ENCODE data around the gene KLHL14.

Gene KLHL14

DNA sequence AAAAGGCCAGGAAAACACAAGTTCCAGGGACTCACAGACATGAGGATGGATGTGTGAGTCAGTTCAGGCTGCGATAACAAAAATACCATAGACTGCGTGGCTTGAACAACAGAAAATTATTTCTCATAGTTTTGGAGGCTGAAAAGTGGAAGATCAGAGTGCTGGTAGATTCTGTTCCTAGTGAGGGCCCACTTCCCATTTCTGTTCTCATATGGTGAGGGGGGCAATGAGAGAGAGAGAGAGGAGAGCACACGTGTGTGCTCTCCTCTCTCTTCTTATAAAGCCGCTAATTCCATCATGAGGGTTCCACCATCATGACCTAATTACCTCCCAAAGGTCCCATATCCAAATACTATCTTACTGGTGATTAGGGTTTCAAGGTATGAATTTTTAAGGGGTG, 23.0 kb downstream of the KLHL14 start:
- Histone ChIP-seq H3K4me1 (ENCODE audit: control insufficient read depth, insufficient read depth, low read length) (peaks cover 2% of the 10 kb centered on the region), H3K9me3 (ENCODE audit: control insufficient read depth, insufficient read depth, low read length) (no peaks in the 10 kb centered on the region), H3K4me3 (ENCODE audit: low read depth, low read length) (no peak overlapping the region), H3K36me3 (ENCODE audit: control insufficient read depth, insufficient read depth, low read length) (no peaks in the 10 kb centered on the region), H3K27me3 (ENCODE audit: control insufficient read depth, insufficient read depth, low read length) (no peaks in the 10 kb centered on the region), H3K9ac (ENCODE audit: low read depth, low read length) (no peak overlapping the region)

DNA sequence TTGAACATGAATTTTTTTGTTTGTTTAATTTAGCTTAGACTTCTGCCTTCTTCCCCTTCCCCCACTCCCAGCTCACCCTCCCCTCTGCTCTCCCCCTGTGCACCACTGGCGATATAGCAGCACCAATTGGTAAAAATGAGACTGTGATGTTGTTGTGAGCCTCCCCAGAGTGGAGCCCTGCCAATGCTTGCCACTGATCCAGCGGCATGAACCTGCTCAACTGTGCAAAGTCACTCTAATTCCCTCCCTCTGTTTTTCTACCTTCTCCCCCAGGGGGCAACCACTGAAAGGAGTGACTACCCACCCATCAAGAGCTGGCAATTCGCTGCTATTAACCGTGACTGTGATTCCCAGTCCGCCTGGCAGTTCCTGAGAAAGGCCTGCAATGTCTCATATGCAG, 30.2 kb downstream of the KLHL14 start:
- Histone ChIP-seq H3K9me3 (ENCODE audit: control insufficient read depth, insufficient read depth, low read length) (no peaks in the 10 kb centered on the region), H3K27me3 (ENCODE audit: control insufficient read depth, insufficient read depth, low read length) (no peaks in the 10 kb centered on the region), H3K9ac (ENCODE audit: low read depth, low read length) (no peak overlapping the region), H3K4me1 (ENCODE audit: control insufficient read depth, insufficient read depth, low read length) (peaks cover 6% of the 10 kb centered on the region), H3K4me3 (ENCODE audit: low read depth, low read length) (no peak overlapping the region), H3K36me3 (ENCODE audit: control insufficient read depth, insufficient read depth, low read length) (no peaks in the 10 kb centered on the region)

DNA sequence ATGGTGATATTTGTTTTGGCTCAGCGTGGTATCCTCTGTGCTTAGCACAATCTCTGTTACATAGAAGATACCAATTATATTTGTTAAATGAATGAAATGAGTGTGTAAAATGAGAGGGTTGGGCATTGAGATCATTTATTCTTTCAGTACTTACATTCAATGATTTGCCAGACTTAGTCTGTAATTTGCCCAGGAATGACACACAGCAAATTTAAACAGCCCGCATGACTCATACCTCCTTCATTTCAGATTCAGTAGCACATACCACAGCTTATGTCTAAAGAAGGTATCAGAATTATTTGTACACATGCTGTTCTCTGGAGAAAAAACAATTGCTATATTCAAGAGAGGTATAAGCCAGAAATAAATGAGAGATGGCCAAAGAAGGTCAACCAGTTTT, 37.0 kb downstream of the KLHL14 start:
- Histone ChIP-seq H3K4me3 (ENCODE audit: low read depth, low read length) (no peak overlapping the region), H3K9me3 (ENCODE audit: control insufficient read depth, insufficient read depth, low read length) (no peaks in the 10 kb centered on the region), H3K36me3 (ENCODE audit: control insufficient read depth, insufficient read depth, low read length) (no peaks in the 10 kb centered on the region), H3K27me3 (ENCODE audit: control insufficient read depth, insufficient read depth, low read length) (no peaks in the 10 kb centered on the region), H3K4me1 (ENCODE audit: control insufficient read depth, insufficient read depth, low read length) (no peaks in the 10 kb centered on the region), H3K9ac (ENCODE audit: low read depth, low read length) (no peak overlapping the region)

DNA sequence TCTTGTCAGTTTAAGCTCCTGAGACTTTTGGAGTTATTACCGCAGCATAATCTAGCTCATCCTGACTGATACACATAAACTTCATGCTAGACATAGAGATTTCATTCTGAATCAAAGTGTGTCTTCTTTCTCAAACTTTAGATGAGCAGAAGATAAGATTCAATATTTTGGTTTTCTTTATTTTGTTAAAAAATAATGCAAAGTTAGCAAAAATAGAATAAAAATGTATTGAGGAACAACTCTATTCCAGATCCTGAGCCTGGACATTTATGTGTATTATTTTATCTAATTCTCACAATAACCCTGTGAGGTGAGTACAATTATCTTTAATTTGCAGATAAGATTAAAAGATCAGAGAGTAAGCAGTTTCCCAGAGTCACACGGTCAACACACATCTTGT, 38.4 kb downstream of the KLHL14 start:
- Histone ChIP-seq H3K27me3 (ENCODE audit: control insufficient read depth, insufficient read depth, low read length) (peaks cover 2% of the 10 kb centered on the region), H3K36me3 (ENCODE audit: control insufficient read depth, insufficient read depth, low read length) (no peaks in the 10 kb centered on the region)

GRCh38 chr18:32732165-32732564, 40.7 kb downstream of the KLHL14 start:
- H3K4me1 ChIP-seq (ENCODE audit: control insufficient read depth, insufficient read depth, low read length), result no peaks in the 10 kb centered on the region
- no peaks in the 10 kb centered on the region for H3K36me3 ChIP-seq (ENCODE audit: control insufficient read depth, insufficient read depth, low read length)
- H3K4me3 ChIP-seq (ENCODE audit: low read depth, low read length), result no peak overlapping the region
- peaks cover 2% of the 10 kb centered on the region for H3K27me3 ChIP-seq (ENCODE audit: control insufficient read depth, insufficient read depth, low read length)
- H3K9ac ChIP-seq (ENCODE audit: low read depth, low read length), result no peak overlapping the region
- H3K9me3 ChIP-seq (ENCODE audit: control insufficient read depth, insufficient read depth, low read length), result no peaks in the 10 kb centered on the region

More for the DNA sequence above, 38.4 kb downstream of the KLHL14 start:
- Histone ChIP-seq H3K9me3 (ENCODE audit: control insufficient read depth, insufficient read depth, low read length) (no peaks in the 10 kb centered on the region), H3K4me1 (ENCODE audit: control insufficient read depth, insufficient read depth, low read length) (no peaks in the 10 kb centered on the region), H3K9ac (ENCODE audit: low read depth, low read length) (no peak overlapping the region), H3K4me3 (ENCODE audit: low read depth, low read length) (no peak overlapping the region)

DNA sequence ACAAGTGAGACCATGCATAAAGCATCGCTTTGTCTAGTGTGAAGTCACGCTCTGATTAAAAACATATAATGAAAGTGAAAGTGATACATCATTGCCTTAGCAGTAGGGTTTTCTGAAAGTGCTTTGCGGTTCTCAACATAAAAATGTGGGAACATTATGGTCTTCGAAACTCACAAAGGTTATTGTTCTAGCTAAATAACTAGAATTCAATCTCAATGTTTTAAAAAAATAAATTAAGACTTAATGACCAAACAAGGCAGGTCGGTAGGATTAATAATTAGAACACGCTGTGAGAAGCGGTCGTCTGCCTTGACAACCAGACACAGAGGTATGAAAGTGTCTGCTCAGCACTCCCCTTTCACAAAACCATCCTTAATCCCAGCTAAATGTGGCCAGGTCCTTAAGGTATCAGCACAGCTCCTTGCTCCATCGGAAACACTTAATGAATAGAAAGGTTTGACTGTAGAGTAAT, 42.2 kb downstream of the KLHL14 start:
- Histone ChIP-seq H3K36me3 (ENCODE audit: control insufficient read depth, insufficient read depth, low read length) (no peaks in the 10 kb centered on the region), H3K4me3 (ENCODE audit: low read depth, low read length) (no peak overlapping the region), H3K9me3 (ENCODE audit: control insufficient read depth, insufficient read depth, low read length) (no peaks in the 10 kb centered on the region), H3K9ac (ENCODE audit: low read depth, low read length) (no peak overlapping the region), H3K4me1 (ENCODE audit: control insufficient read depth, insufficient read depth, low read length) (no peaks in the 10 kb centered on the region), H3K27me3 (ENCODE audit: control insufficient read depth, insufficient read depth, low read length) (peaks cover 2% of the 10 kb centered on the region)

GRCh38 chr18:32730068-32730467, 42.8 kb downstream of the KLHL14 start:
- no peaks in the 10 kb centered on the region for H3K9me3 ChIP-seq (ENCODE audit: control insufficient read depth, insufficient read depth, low read length)
- H3K4me1 ChIP-seq (ENCODE audit: control insufficient read depth, insufficient read depth, low read length), result no peaks in the 10 kb centered on the region
- H3K4me3 ChIP-seq (ENCODE audit: low read depth, low read length), result no peak overlapping the region
- no peak overlapping the region for H3K9ac ChIP-seq (ENCODE audit: low read depth, low read length)
- no peaks in the 10 kb centered on the region for H3K36me3 ChIP-seq (ENCODE audit: control insufficient read depth, insufficient read depth, low read length)
- peaks cover 2% of the 10 kb centered on the region for H3K27me3 ChIP-seq (ENCODE audit: control insufficient read depth, insufficient read depth, low read length)

DNA sequence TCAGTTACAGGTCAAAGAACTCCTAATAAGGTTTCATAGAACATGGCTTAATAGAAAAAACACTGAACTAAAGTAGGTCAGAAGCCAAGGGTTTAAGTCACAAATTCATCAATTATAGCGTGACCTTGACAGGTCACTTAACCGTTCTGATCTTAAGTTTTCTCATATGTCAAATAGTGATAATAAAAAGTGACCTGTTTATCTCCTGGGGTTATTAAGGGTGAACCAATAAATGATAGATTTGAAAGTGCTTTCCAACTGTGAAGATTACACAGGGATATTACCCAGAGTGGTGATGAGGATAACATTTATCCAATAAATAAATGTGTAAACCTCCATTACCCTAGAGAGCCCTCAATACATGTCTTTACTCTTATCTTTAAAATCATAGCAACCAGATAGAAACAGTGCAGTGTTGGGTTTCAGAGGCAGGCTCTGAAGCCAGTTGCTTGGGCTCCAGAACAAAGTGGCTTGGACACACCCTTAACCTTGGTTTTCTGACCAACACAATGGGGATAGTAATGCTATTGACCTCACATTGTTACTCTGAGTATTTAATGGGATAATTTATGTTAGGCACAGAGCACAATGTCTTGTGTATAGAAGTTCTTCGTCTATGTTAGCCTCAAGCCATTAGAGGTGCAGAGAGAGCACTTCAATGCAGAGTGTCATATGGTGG, 48.6 kb downstream of the KLHL14 start:
- H3K27me3 ChIP-seq (ENCODE audit: control insufficient read depth, insufficient read depth, low read length), result no peaks in the 10 kb centered on the region

DNA sequence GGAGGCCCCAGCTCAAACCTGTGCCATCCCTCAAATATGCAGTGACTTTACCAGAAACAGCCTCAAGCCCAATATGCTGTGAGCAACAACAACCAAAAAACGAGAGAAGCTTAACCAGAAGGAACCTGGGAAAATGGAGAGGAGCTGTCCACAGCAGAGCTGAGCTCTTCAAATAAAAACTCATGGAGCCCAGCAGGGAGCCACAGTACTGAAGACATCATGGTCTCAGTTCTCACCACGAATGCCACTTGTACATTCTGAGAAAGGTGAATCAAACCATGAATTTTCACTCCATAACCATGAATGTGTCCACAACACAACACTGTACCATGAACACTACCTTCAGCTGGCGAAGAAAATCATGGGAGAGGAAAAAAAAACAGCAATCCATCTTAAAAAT, 50.5 kb downstream of the KLHL14 start:
- no peak overlapping the region for H3K4me3 ChIP-seq (ENCODE audit: low read depth, low read length)
- no peaks in the 10 kb centered on the region for H3K9me3 ChIP-seq (ENCODE audit: control insufficient read depth, insufficient read depth, low read length)
- no peaks in the 10 kb centered on the region for H3K4me1 ChIP-seq (ENCODE audit: control insufficient read depth, insufficient read depth, low read length)
- H3K27me3 ChIP-seq (ENCODE audit: control insufficient read depth, insufficient read depth, low read length), result no peaks in the 10 kb centered on the region
- no peak overlapping the region for H3K9ac ChIP-seq (ENCODE audit: low read depth, low read length)
- H3K36me3 ChIP-seq (ENCODE audit: control insufficient read depth, insufficient read depth, low read length), result no peaks in the 10 kb centered on the region

More for the DNA sequence above, 48.6 kb downstream of the KLHL14 start:
- Histone ChIP-seq H3K9me3 (ENCODE audit: control insufficient read depth, insufficient read depth, low read length) (no peaks in the 10 kb centered on the region), H3K36me3 (ENCODE audit: control insufficient read depth, insufficient read depth, low read length) (no peaks in the 10 kb centered on the region), H3K4me3 (ENCODE audit: low read depth, low read length) (no peak overlapping the region), H3K4me1 (ENCODE audit: control insufficient read depth, insufficient read depth, low read length) (no peaks in the 10 kb centered on the region), H3K9ac (ENCODE audit: low read depth, low read length) (no peak overlapping the region)

DNA sequence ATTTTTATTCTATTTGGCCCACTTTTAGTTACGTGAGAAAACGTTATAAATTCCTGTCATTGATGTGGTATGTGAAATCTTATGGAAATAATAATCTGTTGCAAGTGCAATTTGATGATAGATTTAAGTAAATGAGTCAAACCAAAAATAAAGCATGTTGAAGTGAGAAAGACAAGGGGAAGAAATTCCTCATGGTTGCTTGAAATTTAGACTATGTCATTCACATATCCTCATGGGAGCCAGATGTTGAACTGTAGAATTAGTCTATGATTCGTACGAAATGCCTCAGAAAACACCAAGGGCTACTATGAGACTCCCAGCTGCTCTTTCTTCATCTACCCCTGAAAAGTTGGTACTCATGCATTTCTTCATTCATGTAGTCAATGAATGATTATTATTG, 55.7 kb downstream of the KLHL14 start:
- Histone ChIP-seq H3K4me3 (ENCODE audit: low read depth, low read length) (no peak overlapping the region), H3K9me3 (ENCODE audit: control insufficient read depth, insufficient read depth, low read length) (no peaks in the 10 kb centered on the region), H3K36me3 (ENCODE audit: control insufficient read depth, insufficient read depth, low read length) (no peaks in the 10 kb centered on the region), H3K9ac (ENCODE audit: low read depth, low read length) (no peak overlapping the region), H3K4me1 (ENCODE audit: control insufficient read depth, insufficient read depth, low read length) (no peaks in the 10 kb centered on the region), H3K27me3 (ENCODE audit: control insufficient read depth, insufficient read depth, low read length) (no peaks in the 10 kb centered on the region)

DNA sequence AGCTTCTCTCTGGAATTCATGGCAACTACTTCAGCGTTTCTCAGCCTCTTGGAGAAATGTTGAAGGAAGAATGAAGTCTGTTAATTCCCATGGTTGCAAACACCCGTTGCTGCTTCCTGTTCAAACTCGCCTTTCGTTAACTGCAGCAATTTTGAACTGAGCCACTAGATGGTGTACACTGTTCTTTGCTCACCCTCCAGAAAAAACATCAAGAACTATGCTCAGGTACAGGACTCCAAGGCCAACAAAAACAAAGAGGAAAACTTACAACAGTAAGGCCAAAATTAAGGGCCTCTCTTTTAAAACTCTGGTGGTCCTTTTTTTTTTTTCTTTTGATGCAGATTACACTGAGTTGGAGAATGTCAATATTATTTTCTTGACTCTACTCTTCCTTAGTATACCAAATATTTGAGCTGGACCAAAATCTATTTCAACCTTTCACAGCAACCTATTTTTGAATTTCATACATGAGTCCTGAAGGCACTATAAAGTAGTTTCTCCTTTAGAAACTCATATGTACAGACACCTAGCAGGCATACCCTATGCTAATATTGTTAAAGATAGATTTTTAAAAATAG, 58.2 kb downstream of the KLHL14 start:
- H3K4me1 ChIP-seq (ENCODE audit: control insufficient read depth, insufficient read depth, low read length), result no peaks in the 10 kb centered on the region
- no peaks in the 10 kb centered on the region for H3K9me3 ChIP-seq (ENCODE audit: control insufficient read depth, insufficient read depth, low read length)
- no peak overlapping the region for H3K9ac ChIP-seq (ENCODE audit: low read depth, low read length)
- H3K27me3 ChIP-seq (ENCODE audit: control insufficient read depth, insufficient read depth, low read length), result no peaks in the 10 kb centered on the region
- no peaks in the 10 kb centered on the region for H3K36me3 ChIP-seq (ENCODE audit: control insufficient read depth, insufficient read depth, low read length)
- H3K4me3 ChIP-seq (ENCODE audit: low read depth, low read length), result no peak overlapping the region

DNA sequence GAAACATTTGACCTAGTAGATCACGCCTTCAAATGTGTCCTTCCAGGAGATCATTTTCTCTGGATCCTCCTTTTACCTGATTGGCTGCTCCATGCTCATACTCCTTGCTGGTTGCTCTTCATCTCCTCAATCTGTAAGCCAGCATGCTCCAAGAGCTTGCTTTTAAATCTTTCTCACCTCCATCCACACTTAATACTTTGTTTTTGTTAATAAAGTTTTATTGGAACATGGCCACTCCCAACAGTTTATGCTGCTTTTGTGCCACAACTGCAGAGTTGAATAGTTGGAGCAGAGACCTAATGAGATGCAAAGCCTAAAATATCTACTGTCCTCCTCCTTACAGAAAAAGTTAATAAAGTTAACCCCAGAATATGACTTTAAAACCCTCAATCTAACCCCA, 60.0 kb downstream of the KLHL14 start:
- no peaks in the 10 kb centered on the region for H3K27me3 ChIP-seq (ENCODE audit: control insufficient read depth, insufficient read depth, low read length)
- no peaks in the 10 kb centered on the region for H3K4me1 ChIP-seq (ENCODE audit: control insufficient read depth, insufficient read depth, low read length)
- no peaks in the 10 kb centered on the region for H3K9me3 ChIP-seq (ENCODE audit: control insufficient read depth, insufficient read depth, low read length)
- no peak overlapping the region for H3K4me3 ChIP-seq (ENCODE audit: low read depth, low read length)
- H3K9ac ChIP-seq (ENCODE audit: low read depth, low read length), result no peak overlapping the region
- H3K36me3 ChIP-seq (ENCODE audit: control insufficient read depth, insufficient read depth, low read length), result no peaks in the 10 kb centered on the region
